ENCODE data around the gene ABCC2. TPM values are rescaled to one million over a fixed set of nuclear protein-coding genes. Genes with fewer than 3 reads are reported as not detected.

The ABCC2 gene
- total RNA-seq, 1 experiment from 2014 or later: 1.3 TPM

DNA sequence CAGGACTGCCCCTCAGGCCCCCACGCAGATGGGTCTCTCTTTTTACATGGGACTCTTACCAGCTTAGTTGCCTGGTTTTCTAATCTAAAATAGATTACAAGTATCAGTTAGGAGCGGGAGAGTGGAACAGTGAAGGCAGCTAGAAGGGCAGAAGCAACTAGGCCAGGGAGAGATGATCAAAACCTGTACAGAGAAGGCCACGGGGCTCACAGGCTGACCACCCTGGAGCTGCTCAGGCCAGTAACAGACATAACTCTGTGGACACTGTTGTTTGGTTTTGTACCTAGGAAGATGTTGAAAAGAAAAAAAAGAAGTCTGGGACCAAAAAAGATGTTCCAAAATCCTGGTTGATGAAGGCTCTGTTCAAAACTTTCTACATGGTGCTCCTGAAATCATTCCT is 16.5 kb downstream of the ABCC2 start:
- TF ChIP-seq, protein P1, sequence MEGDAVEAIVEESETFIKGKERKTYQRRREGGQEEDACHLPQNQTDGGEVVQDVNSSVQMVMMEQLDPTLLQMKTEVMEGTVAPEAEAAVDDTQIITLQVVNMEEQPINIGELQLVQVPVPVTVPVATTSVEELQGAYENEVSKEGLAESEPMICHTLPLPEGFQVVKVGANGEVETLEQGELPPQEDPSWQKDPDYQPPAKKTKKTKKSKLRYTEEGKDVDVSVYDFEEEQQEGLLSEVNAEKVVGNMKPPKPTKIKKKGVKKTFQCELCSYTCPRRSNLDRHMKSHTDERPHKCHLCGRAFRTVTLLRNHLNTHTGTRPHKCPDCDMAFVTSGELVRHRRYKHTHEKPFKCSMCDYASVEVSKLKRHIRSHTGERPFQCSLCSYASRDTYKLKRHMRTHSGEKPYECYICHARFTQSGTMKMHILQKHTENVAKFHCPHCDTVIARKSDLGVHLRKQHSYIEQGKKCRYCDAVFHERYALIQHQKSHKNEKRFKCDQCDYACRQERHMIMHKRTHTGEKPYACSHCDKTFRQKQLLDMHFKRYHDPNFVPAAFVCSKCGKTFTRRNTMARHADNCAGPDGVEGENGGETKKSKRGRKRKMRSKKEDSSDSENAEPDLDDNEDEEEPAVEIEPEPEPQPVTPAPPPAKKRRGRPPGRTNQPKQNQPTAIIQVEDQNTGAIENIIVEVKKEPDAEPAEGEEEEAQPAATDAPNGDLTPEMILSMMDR (conservative IDR thresholded peaks at IDR 0.05; ENCODE audit: low read depth, low read length): no peak
- TF ChIP-seq EZH2 (IDR thresholded peaks at IDR 0.05; ENCODE audit: borderline replicate concordance, low read depth, low read length, poor library complexity, severe bottlenecking): no peak
- ChIA-PET POLR2A (ENCODE audit: low non-redundant PET) (no interaction called here), CTCF (no interaction called here)
- intact Hi-C loops (cut with micrococcal nuclease; ENCODE audit: unreplicated experiment): no loop called here
- BruUV-seq (replicated peaks): no TSS peak
- H3K36me3 ChIP-seq (ENCODE audit: insufficient read depth, low read length, poor library complexity, severe bottlenecking): no peaks in the 10 kb centered on the region
- H3K4me1 ChIP-seq (ENCODE audit: insufficient read depth, low read length, poor library complexity, severe bottlenecking): no peaks in the 10 kb centered on the region
- no peak for DNase-seq (ENCODE audit: low spot score)
- H3K4me3 ChIP-seq (ENCODE audit: low read depth, low read length, poor library complexity, severe bottlenecking): no peak overlapping the region
- H3K27ac ChIP-seq (ENCODE audit: low read depth, low read length, poor library complexity, severe bottlenecking): no peak overlapping the region
- H3K9me3 ChIP-seq (ENCODE audit: low read depth, low read length, poor library complexity, severe bottlenecking): no peaks in the 10 kb centered on the region
- no peaks in the 10 kb centered on the region for H3K27me3 ChIP-seq (replicated peaks; ENCODE audit: insufficient read depth, low read depth, low read length, poor library complexity)

DNA sequence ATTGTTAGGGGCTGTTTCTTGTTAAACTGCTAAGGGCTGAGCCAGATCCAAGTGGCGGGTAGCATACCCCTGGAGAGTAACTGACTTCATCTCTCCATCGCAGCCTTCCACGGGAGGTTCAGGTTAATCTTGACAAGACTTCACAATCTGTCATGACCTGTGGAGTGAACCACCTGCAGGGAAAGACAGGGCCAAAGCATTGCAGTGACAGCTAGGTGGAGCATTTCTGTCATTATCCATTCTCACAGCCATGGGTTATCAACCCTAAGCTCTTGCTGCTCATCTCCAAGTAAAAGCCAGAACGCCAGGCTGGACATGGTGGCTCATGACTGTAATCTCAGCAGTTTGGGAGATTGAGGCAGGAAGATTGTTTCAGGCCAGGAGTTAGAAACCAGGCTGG is 17.2 kb downstream of the ABCC2 start:
- no TSS peak for BruUV-seq (replicated peaks)
- Histone ChIP-seq H3K4me1 (ENCODE audit: insufficient read depth, low read length, poor library complexity, severe bottlenecking) (no peaks in the 10 kb centered on the region), H3K4me3 (ENCODE audit: low read depth, low read length, poor library complexity, severe bottlenecking) (no peak overlapping the region), H3K27ac (ENCODE audit: low read depth, low read length, poor library complexity, severe bottlenecking) (no peak overlapping the region), H3K27me3 (replicated peaks; ENCODE audit: insufficient read depth, low read depth, low read length, poor library complexity) (no peaks in the 10 kb centered on the region), H3K36me3 (ENCODE audit: insufficient read depth, low read length, poor library complexity, severe bottlenecking) (no peaks in the 10 kb centered on the region), H3K9me3 (ENCODE audit: low read depth, low read length, poor library complexity, severe bottlenecking) (no peaks in the 10 kb centered on the region)
- intact Hi-C loops (cut with micrococcal nuclease; ENCODE audit: unreplicated experiment): no loop called here
- DNase-seq (ENCODE audit: low spot score): no peak
- CTCF ChIA-PET: no interaction called here
- POLR2A ChIA-PET (ENCODE audit: low non-redundant PET): no interaction called here
- no peak for TF ChIP-seq EZH2 (IDR thresholded peaks at IDR 0.05; ENCODE audit: borderline replicate concordance, low read depth, low read length, poor library complexity, severe bottlenecking)
- TF ChIP-seq, protein P1 (conservative IDR thresholded peaks at IDR 0.05; ENCODE audit: low read depth, low read length): no peak

DNA sequence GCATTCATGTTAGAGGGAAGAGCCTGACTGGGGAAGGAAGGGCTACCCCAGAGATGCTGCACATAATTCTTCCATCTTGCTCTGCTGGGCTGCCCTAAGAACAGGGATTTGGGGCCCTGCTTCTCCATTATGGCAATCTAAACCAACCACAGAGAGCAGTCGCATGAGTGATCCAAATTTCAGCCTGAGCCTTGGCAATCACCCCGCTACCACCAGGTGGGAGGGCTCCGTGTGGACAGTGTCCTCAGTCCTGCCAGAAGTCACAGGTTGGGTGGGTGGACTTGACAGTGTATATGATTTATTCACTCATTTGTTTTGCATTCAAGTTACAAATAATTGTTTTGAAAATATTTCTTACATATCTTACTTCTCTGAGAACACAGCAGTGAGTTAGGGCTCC is 22.0 kb downstream of the ABCC2 start:
- no peak overlapping the region for H3K4me3 ChIP-seq (ENCODE audit: low read depth, low read length, poor library complexity, severe bottlenecking)
- no peaks in the 10 kb centered on the region for H3K36me3 ChIP-seq (ENCODE audit: insufficient read depth, low read length, poor library complexity, severe bottlenecking)
- H3K27ac ChIP-seq (ENCODE audit: low read depth, low read length, poor library complexity, severe bottlenecking): no peak overlapping the region
- H3K27me3 ChIP-seq (replicated peaks; ENCODE audit: insufficient read depth, low read depth, low read length, poor library complexity): no peaks in the 10 kb centered on the region
- ChIA-PET CTCF (no interaction called here), POLR2A (ENCODE audit: low non-redundant PET) (no interaction called here)
- intact Hi-C loops (cut with micrococcal nuclease; ENCODE audit: unreplicated experiment): no loop called here
- TF ChIP-seq, protein P1 (conservative IDR thresholded peaks at IDR 0.05; ENCODE audit: low read depth, low read length): no peak
- no peak for TF ChIP-seq EZH2 (IDR thresholded peaks at IDR 0.05; ENCODE audit: borderline replicate concordance, low read depth, low read length, poor library complexity, severe bottlenecking)
- DNase-seq (ENCODE audit: low spot score): no peak
- H3K9me3 ChIP-seq (ENCODE audit: low read depth, low read length, poor library complexity, severe bottlenecking): no peaks in the 10 kb centered on the region
- BruUV-seq (replicated peaks): no TSS peak
- no peaks in the 10 kb centered on the region for H3K4me1 ChIP-seq (ENCODE audit: insufficient read depth, low read length, poor library complexity, severe bottlenecking)

Measured in A673 (cell line).